AG09319 (cell line): Measurements from ENCODE around the gene TBC1D14.

Experiments
- DNase-seq: peaks from one replicate; pipeline ENCODE4 v3.0.0-alpha.2; 2010; ENCODE audit warnings: low read depth; ENCODE audit errors: extremely low read depth
- TF ChIP-seq, protein P1 (sequence below): IDR thresholded peaks from 2 replicates; pipeline ENCODE4 v1.5.1; 2011; ENCODE audit warnings: low read depth, mild to moderate bottlenecking, inconsistent platforms, low read length, moderate library complexity

Gene TBC1D14

GRCh38 chr4:6948134-6948460 lies 38.5 kb downstream of the TBC1D14 start:
- DNase-seq, result no peak
- TF ChIP-seq, protein P1, sequence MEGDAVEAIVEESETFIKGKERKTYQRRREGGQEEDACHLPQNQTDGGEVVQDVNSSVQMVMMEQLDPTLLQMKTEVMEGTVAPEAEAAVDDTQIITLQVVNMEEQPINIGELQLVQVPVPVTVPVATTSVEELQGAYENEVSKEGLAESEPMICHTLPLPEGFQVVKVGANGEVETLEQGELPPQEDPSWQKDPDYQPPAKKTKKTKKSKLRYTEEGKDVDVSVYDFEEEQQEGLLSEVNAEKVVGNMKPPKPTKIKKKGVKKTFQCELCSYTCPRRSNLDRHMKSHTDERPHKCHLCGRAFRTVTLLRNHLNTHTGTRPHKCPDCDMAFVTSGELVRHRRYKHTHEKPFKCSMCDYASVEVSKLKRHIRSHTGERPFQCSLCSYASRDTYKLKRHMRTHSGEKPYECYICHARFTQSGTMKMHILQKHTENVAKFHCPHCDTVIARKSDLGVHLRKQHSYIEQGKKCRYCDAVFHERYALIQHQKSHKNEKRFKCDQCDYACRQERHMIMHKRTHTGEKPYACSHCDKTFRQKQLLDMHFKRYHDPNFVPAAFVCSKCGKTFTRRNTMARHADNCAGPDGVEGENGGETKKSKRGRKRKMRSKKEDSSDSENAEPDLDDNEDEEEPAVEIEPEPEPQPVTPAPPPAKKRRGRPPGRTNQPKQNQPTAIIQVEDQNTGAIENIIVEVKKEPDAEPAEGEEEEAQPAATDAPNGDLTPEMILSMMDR, result no peak

- TF ChIP-seq, protein P1, result no peak
- DNase-seq, result no peak
These were observed 42.3 kb downstream of the TBC1D14 start for GRCh38 chr4:6951880-6952381.

- TF ChIP-seq, protein P1, result no peak
- DNase-seq, result peak; percentile 23
These were observed 44.2 kb downstream of the TBC1D14 start for GRCh38 chr4:6953751-6954380.

GRCh38 chr4:6955261-6955911 lies 45.8 kb downstream of the TBC1D14 start:
- DNase-seq, result no peak
- TF ChIP-seq, protein P1, result no peak

DNA sequence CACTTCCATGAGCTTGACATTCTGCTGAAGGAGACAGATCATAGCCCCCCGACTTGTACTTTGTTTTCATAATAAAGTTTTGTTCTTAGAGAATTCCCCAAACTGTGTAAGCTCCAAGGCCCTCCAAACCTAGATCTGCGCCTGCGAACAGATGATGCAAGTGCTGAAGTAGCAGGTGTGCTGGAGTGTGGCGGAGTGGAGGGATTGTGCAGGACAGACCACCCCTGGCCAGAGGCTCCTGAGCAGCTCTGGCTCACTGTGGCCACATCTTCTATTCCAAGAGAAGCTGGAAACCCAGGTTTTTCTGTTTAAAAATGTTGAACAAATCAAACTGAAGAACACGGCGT lies 46.4 kb downstream of the TBC1D14 start:
- TF ChIP-seq, protein P1, result no peak
- DNase-seq, result no peak

DNA sequence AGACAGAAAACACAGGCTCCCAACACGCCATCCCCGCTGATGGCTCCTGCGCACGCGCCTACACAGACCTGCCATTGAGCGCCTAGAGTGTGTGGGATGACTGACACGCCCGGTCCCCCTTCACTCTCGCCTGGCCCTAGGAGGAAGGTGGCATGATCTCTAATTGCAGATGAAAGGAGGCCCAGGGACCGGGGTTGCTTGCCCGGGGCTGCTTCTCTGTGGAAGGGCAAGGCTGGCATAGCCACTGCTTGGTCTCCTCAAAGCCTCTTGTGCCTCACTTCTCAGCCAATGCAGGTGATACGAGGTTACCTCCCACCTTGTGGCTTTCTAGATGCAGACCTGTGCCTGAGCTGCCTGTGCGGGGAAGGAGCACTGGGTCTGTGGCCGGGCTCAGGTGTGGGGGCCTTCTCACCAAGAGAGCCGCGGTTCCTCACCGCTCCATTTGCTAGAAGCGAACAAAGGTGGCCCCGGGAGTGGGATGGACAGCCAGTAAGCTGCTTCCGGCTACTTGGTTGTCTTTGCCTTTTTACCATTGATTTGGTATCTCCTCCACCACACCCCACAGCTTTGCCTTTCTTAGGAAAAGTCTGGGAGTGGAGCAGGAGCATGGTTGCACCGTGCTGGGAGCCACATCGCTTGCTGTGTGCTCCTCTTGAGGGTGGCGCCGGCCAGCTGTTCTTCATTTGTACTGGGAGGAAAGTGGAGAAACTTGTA lies 47.0 kb downstream of the TBC1D14 start:
- no peak for DNase-seq
- TF ChIP-seq, protein P1, result no peak

- no peak for DNase-seq
- TF ChIP-seq, protein P1, result no peak
These were observed 47.5 kb downstream of the TBC1D14 start for GRCh38 chr4:6957148-6957520.
